Measurements from ENCODE around the gene CKAP4. TPM values are rescaled to one million over a fixed set of nuclear protein-coding genes. Genes with fewer than 3 reads are reported as not detected.

The CKAP4 gene
- total and polyA plus RNA-seq, 2 of the 13 experiments (the other 11 are each of a cell fraction or from before 2014, with no cell fraction given), result 39.2 to 70.2 TPM

GRCh38 chr12:106195621-106196027 is 52.2 kb downstream of the CKAP4 start (continued):
- TF ChIP-seq MAFF (IDR thresholded peaks at IDR 0.05; ENCODE audit: low read depth, low read length) (peak; percentile 44; the same call in 1 of the 2 replicates), ZNF256 (CRISPR knock-in tag; conservative IDR thresholded peaks at IDR 0.05) (no peak), RAD21 (CRISPR knock-in tag; IDR thresholded peaks at IDR 0.05) (no peak), ELF3 (CRISPR knock-in tag; IDR thresholded peaks at IDR 0.05) (no peak), ZNF335 (CRISPR knock-in tag; IDR thresholded peaks at IDR 0.05) (no peak), EP300 (IDR thresholded peaks at IDR 0.05; ENCODE audit: low read depth in 2 of 2, low read length in 2 of 2) (peak in 1 of 2 experiments; percentile 66; a peak in 2 of 4 replicates), EP300 (CRISPR knock-in tag; IDR thresholded peaks at IDR 0.05; ENCODE audit: borderline replicate concordance) (no peak; the same call in 1 of the 2 replicates), ATF7 (IDR thresholded peaks at IDR 0.05) (no peak), ATF7 (CRISPR knock-in tag; IDR thresholded peaks at IDR 0.05) (no peak), ZBTB43 (CRISPR knock-in tag; conservative IDR thresholded peaks at IDR 0.05) (no peak), KLF11 (CRISPR knock-in tag; IDR thresholded peaks at IDR 0.05) (no peak), ZNF367 (CRISPR knock-in tag; IDR thresholded peaks at IDR 0.05; ENCODE audit: borderline replicate concordance) (no peak), GMEB2 (CRISPR knock-in tag; IDR thresholded peaks at IDR 0.05; ENCODE audit: low read depth) (no peak), REXO4 (CRISPR knock-in tag; IDR thresholded peaks at IDR 0.05; ENCODE audit: borderline replicate concordance) (no peak), ZNF317 (CRISPR knock-in tag; IDR thresholded peaks at IDR 0.05) (no peak), TRAFD1 (CRISPR knock-in tag; IDR thresholded peaks at IDR 0.05; ENCODE audit: borderline replicate concordance) (no peak), ZNF850 (CRISPR knock-in tag; conservative IDR thresholded peaks at IDR 0.05) (no peak), GATAD2A (CRISPR knock-in tag; IDR thresholded peaks at IDR 0.05) (peak; percentile 91), HNRNPL (IDR thresholded peaks at IDR 0.05; ENCODE audit: low read depth, low read length) (no peak), NKX3-1 (CRISPR knock-in tag; IDR thresholded peaks at IDR 0.05) (no peak), SNAPC4 (CRISPR knock-in tag; IDR thresholded peaks at IDR 0.05) (no peak), HDAC1 (CRISPR knock-in tag; IDR thresholded peaks at IDR 0.05) (peak; percentile 41; the same call in 1 of the 2 replicates), ZNF296 (CRISPR knock-in tag; conservative IDR thresholded peaks at IDR 0.05) (no peak), ZSCAN12 (CRISPR knock-in tag; IDR thresholded peaks at IDR 0.05) (no peak)

Data from HepG2 (cell line).